BLaER1 treated with 17β-estradiol and CSF1 and Interleukin-3, amounts not matched to agents 10 nM and 100 nM (cell line): ENCODE data around the gene BTBD17.

Experiments
- H3K27ac ChIP-seq, 11 experiments: shearing (Covaris generic); formaldehyde crosslinking; 2 replicates each; pipeline ENCODE4 v1.8.1; 2022
- H3K27me3 ChIP-seq, 11 experiments: shearing (Covaris generic); formaldehyde crosslinking; 2 replicates each; pipeline ENCODE4 v1.8.1; 2022
- H3K36me3 ChIP-seq, 11 experiments: shearing (Covaris generic); formaldehyde crosslinking; 2 replicates each; pipeline ENCODE4 v1.8.1; 2022
- H3K4me1 ChIP-seq, 10 experiments: shearing (Covaris generic); formaldehyde crosslinking; 2 replicates each; pipeline ENCODE4 v1.8.1; 2022
- H3K4me2 ChIP-seq, 11 experiments: shearing (Covaris generic); formaldehyde crosslinking; 2 replicates each; pipeline ENCODE4 v1.8.1; 2022
- H3K4me3 ChIP-seq, 10 experiments: shearing (Covaris generic); formaldehyde crosslinking; 2 replicates each; pipeline ENCODE4 v1.8.1; 2022
- H3K9ac ChIP-seq, 11 experiments: shearing (Covaris generic); formaldehyde crosslinking; 2 replicates each; pipeline ENCODE4 v1.8.1; 2022
- H3K9me3 ChIP-seq, 11 experiments: shearing (Covaris generic); formaldehyde crosslinking; replicated peaks in 1 of 11; 2 replicates each; pipeline ENCODE4 v1.8.1; 2022
- H4K20me1 ChIP-seq, 11 experiments: shearing (Covaris generic); formaldehyde crosslinking; 2 replicates each; pipeline ENCODE4 v1.8.1; 2022
- Cebpa-rat ChIP-seq, 11 experiments: shearing (Covaris generic); IDR thresholded peaks; 2 replicates each; pipeline ENCODE4 v1.8.1; 2022

Gene BTBD17

DNA sequence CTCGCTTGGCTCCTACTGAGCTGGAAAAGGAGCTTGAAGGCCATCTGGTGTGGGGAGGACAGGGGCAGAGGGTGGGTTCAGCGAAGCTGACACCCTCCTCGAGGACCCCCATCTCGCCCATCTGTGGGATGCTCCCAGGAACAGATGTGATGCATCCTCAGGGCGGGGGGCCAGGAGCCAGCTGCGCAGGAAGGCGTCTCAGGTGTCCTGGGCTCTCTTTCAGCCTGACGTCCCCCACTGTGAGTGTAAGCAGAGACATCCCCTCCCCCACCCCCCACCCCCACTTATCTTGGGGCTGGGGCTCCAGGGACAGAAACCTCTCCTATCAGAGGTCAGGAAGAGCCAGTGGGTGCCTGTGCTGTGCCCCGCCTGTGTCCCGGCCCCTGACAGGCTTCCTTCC, 19.4 kb downstream of the BTBD17 start:
- peaks cover 13 to 69% (median 55%) of the 10 kb centered on the region in 10 experiments; a peak in 17 of 20 replicates for H3K4me1 ChIP-seq
- peak overlapping the region in 9 of 11 experiments; percentile 8 to 87 (median 64); a peak in 17 of 22 replicates for H3K4me2 ChIP-seq
- no peaks in the 10 kb centered on the region for H3K9me3 ChIP-seq
- H3K4me3 ChIP-seq, result no peak overlapping the region
- H3K9ac ChIP-seq, result no peak overlapping the region
- H3K36me3 ChIP-seq, result no peaks in the 10 kb centered on the region
- TF ChIP-seq Cebpa-rat (IDR thresholded peaks at IDR 0.05), result no peak
- H3K27ac ChIP-seq, result no peak overlapping the region
- peaks cover 0 to 10% (median 0%) of the 10 kb centered on the region in 11 experiments; a peak in 4 of 22 replicates for H3K27me3 ChIP-seq
- no peaks in the 10 kb centered on the region; a peak in 1 of 22 replicates for H4K20me1 ChIP-seq

DNA sequence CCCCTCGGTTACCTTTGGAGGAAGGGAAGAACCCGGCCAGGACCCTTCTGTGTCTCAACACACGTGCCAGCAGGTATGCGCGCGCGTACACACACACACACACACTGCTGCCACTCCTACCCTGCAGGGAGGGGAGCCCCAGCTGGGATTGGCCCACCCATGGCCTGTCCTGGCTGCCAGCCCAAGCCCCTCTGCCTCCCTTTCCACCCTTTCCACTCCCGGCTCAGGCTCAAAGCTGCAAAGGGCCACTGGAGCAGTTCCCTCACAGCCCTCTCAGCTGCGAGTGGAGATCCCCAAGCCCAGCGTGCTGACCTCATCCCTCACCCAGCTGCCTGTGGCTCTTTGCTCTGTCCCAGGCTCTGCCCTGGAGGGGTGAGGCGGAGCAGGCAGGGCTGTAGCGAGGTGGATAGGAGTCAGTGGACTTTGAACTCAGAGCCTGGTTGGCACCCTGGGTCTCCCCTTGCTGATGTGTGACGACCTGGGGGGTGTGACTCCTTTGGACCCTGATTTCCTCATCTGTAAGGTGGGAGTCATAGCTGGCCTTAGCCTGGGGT, 21.1 kb downstream of the BTBD17 start:
- H3K27me3 ChIP-seq, result peaks cover 0 to 10% (median 0%) of the 10 kb centered on the region in 11 experiments; a peak in 4 of 22 replicates
- H3K9ac ChIP-seq, result 0 out of 22 replicates have a peak overlapping the region, but pooled peaks of 1 of the 11 experiments have one; percentile 9
- no peak for TF ChIP-seq Cebpa-rat (IDR thresholded peaks at IDR 0.05)
- H3K27ac ChIP-seq, result no peak overlapping the region
- H3K4me2 ChIP-seq, result peak overlapping the region in 9 of 11 experiments; percentile 24 to 87 (median 74); a peak in 17 of 22 replicates
- no peak overlapping the region for H3K4me3 ChIP-seq
- H3K4me1 ChIP-seq, result peaks cover 13 to 67% (median 55%) of the 10 kb centered on the region in 10 experiments; a peak in 17 of 20 replicates
- H4K20me1 ChIP-seq, result peaks cover 0 to 2% (median 0%) of the 10 kb centered on the region in 11 experiments; a peak in 1 of 22 replicates
- no peaks in the 10 kb centered on the region for H3K9me3 ChIP-seq
- no peaks in the 10 kb centered on the region for H3K36me3 ChIP-seq

DNA sequence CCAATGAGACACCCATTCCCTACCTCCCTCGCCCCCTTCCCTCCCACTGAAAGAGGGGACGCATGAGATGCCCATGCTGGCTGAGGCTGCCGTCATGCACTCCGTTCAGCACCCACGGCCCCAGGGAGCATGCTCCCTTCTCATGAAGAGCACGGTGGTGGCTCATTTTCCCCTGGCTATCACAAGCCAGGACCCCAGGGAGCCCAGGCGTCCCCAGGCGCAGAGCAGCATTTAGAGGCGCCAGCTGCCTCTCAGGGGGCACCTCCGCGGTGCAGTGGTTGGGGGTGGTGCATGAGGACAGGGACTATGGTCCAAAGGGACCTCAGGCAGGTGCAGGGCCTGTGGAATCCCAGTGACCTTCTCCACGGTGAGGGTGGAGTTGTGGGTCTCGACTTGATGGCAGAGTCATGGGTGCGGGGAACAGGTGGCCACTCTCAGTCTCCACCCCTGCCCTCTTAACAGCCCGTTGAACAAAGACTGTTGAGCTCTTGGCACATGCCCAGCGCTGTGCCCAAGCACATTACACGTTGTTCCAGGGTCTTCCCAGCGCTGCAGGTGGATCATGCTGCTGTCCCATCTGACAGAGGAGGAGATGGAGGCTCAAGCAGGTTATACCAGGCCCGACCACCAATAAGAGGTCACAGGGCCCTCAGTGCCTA, 22.0 kb downstream of the BTBD17 start:
- peak overlapping the region in 9 of 11 experiments; percentile 50 to 87 (median 74); a peak in 19 of 22 replicates for H3K4me2 ChIP-seq
- H4K20me1 ChIP-seq, result peaks cover 0 to 5% (median 0%) of the 10 kb centered on the region in 11 experiments; a peak in 1 of 22 replicates
- H3K27me3 ChIP-seq, result peaks cover 0 to 10% (median 0%) of the 10 kb centered on the region in 11 experiments; a peak in 4 of 22 replicates
- no peak overlapping the region for H3K4me3 ChIP-seq
- no peak overlapping the region for H3K9ac ChIP-seq
- peaks cover 13 to 63% (median 55%) of the 10 kb centered on the region in 10 experiments; a peak in 17 of 20 replicates for H3K4me1 ChIP-seq
- H3K27ac ChIP-seq, result no peak overlapping the region
- H3K36me3 ChIP-seq, result no peaks in the 10 kb centered on the region
- TF ChIP-seq Cebpa-rat (IDR thresholded peaks at IDR 0.05), result no peak
- no peaks in the 10 kb centered on the region for H3K9me3 ChIP-seq

DNA sequence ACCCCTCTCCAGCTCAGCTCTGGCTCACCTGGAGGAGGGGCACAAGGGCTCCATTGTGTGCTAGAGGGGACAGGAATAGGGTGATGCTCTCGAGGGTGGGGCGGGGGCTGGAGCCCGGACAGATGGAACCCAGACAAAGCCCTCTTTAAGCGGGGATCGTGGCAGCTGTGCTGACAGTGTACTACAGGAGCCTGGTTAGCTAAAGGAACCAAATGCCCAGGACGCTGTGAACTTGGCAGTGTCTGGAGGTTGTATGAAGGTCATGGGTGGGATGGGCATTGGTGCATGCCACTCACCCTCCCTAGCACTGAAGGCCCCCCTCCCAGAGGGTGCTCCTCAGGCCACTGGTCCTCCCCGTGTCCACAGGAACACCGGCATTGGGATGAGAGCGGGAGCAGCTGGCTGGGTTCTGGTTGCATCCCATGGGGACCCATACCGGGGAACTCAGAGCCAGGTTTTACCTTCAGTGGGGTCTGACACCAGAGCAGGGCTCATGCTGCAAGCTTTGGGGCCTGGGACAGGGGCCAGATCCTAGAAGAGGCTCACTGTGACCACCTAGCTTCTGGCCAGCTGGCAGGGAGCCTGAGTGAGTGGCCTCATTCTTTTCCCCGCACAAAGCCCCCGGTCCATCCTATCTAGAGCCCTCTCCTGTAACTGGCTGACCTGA, 23.7 kb downstream of the BTBD17 start:
- H4K20me1 ChIP-seq, result peaks cover 0 to 5% (median 0%) of the 10 kb centered on the region in 11 experiments; a peak in 1 of 22 replicates
- no peak overlapping the region for H3K4me3 ChIP-seq
- H3K36me3 ChIP-seq, result no peaks in the 10 kb centered on the region
- no peak overlapping the region for H3K27ac ChIP-seq
- peak overlapping the region in 3 of 11 experiments; percentile 56 to 87 (median 74); a peak in 4 of 22 replicates for H3K4me2 ChIP-seq
- H3K27me3 ChIP-seq, result peaks cover 0 to 10% (median 0%) of the 10 kb centered on the region in 11 experiments; a peak in 4 of 22 replicates
- no peak for TF ChIP-seq Cebpa-rat (IDR thresholded peaks at IDR 0.05)
- peaks cover 15 to 53% (median 50%) of the 10 kb centered on the region in 10 experiments for H3K4me1 ChIP-seq
- H3K9me3 ChIP-seq, result no peaks in the 10 kb centered on the region
- no peak overlapping the region for H3K9ac ChIP-seq

DNA sequence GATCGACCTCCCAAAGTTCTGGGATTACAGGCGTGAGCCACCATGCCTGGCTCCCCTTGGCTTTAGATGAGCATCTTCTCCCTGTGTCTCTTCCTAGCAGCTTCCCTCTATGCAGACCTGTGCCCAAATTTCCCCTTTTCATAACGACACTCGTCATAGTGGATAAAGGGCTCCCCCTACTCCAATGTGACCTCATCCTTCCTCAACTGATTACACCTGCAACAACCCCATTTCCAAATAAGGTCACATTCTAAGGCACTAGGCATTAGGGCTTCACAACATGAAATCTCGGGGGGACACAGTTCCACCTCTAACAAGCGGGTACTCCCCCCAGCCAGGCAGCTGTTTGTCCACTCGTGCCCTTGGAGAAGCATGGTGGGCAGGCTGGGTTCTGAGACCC, 25.4 kb downstream of the BTBD17 start:
- TF ChIP-seq Cebpa-rat (IDR thresholded peaks at IDR 0.05), result no peak
- H3K27me3 ChIP-seq, result peaks cover 0 to 10% (median 0%) of the 10 kb centered on the region in 11 experiments; a peak in 4 of 22 replicates
- no peak overlapping the region for H3K27ac ChIP-seq
- no peaks in the 10 kb centered on the region for H3K9me3 ChIP-seq
- no peak overlapping the region for H3K4me3 ChIP-seq
- H3K9ac ChIP-seq, result no peak overlapping the region
- peaks cover 16 to 50% (median 45%) of the 10 kb centered on the region in 10 experiments for H3K4me1 ChIP-seq
- H4K20me1 ChIP-seq, result peaks cover 0 to 5% (median 0%) of the 10 kb centered on the region in 11 experiments; a peak in 1 of 22 replicates
- no peaks in the 10 kb centered on the region for H3K36me3 ChIP-seq
- no peak overlapping the region; a peak in 2 of 22 replicates for H3K4me2 ChIP-seq

- no peak for TF ChIP-seq Cebpa-rat (IDR thresholded peaks at IDR 0.05)
Measured at GRCh38 chr17:74335529-74336062, 26.1 kb downstream of the BTBD17 start.

GRCh38 chr17:74334393-74335039, 27.2 kb downstream of the BTBD17 start:
- H3K36me3 ChIP-seq, result no peaks in the 10 kb centered on the region
- no peak overlapping the region for H3K27ac ChIP-seq
- no peak for TF ChIP-seq Cebpa-rat (IDR thresholded peaks at IDR 0.05)
- H3K4me3 ChIP-seq, result no peak overlapping the region
- H3K9me3 ChIP-seq, result no peaks in the 10 kb centered on the region
- H3K27me3 ChIP-seq, result peaks cover 0 to 1% (median 0%) of the 10 kb centered on the region in 11 experiments; a peak in 1 of 22 replicates
- H3K9ac ChIP-seq, result no peak overlapping the region
- H4K20me1 ChIP-seq, result peaks cover 0 to 11% (median 0%) of the 10 kb centered on the region in 11 experiments; a peak in 2 of 22 replicates
- no peak overlapping the region for H3K4me2 ChIP-seq
- H3K4me1 ChIP-seq, result peaks cover 17 to 45% (median 37%) of the 10 kb centered on the region in 10 experiments

More at GRCh38 chr17:74335529-74336062, 26.1 kb downstream of the BTBD17 start:
- peaks cover 16 to 45% (median 38%) of the 10 kb centered on the region in 10 experiments for H3K4me1 ChIP-seq
- no peak overlapping the region for H3K27ac ChIP-seq
- H3K27me3 ChIP-seq, result peaks cover 0 to 10% (median 0%) of the 10 kb centered on the region in 11 experiments; a peak in 4 of 22 replicates
- H4K20me1 ChIP-seq, result peaks cover 0 to 8% (median 0%) of the 10 kb centered on the region in 11 experiments; a peak in 2 of 22 replicates
- no peak overlapping the region for H3K4me3 ChIP-seq
- no peaks in the 10 kb centered on the region for H3K9me3 ChIP-seq
- H3K36me3 ChIP-seq, result no peaks in the 10 kb centered on the region
- H3K4me2 ChIP-seq, result no peak overlapping the region
- H3K9ac ChIP-seq, result no peak overlapping the region

GRCh38 chr17:74332763-74333283, 28.8 kb downstream of the BTBD17 start:
- Histone ChIP-seq H3K9me3 (no peaks in the 10 kb centered on the region), H3K27me3 (peaks cover 0 to 10% (median 0%) of the 10 kb centered on the region in 11 experiments; a peak in 3 of 22 replicates), H3K4me1 (peaks cover 9 to 47% (median 39%) of the 10 kb centered on the region in 10 experiments), H3K27ac (peak overlapping the region in 3 of 11 experiments; percentile 21 to 47 (median 29); a peak in 5 of 22 replicates), H3K4me3 (no peak overlapping the region), H4K20me1 (peaks cover 0 to 11% (median 0%) of the 10 kb centered on the region in 11 experiments; a peak in 2 of 22 replicates), H3K4me2 (peak overlapping the region; percentile 61 to 89 (median 70)), H3K9ac (peak overlapping the region in 6 of 11 experiments; percentile 11 to 45 (median 36); a peak in 6 of 22 replicates), H3K36me3 (no peaks in the 10 kb centered on the region)
- no peak for TF ChIP-seq Cebpa-rat (IDR thresholded peaks at IDR 0.05)
